Measurements from ENCODE around the gene COPA.

Gene COPA

DNA sequence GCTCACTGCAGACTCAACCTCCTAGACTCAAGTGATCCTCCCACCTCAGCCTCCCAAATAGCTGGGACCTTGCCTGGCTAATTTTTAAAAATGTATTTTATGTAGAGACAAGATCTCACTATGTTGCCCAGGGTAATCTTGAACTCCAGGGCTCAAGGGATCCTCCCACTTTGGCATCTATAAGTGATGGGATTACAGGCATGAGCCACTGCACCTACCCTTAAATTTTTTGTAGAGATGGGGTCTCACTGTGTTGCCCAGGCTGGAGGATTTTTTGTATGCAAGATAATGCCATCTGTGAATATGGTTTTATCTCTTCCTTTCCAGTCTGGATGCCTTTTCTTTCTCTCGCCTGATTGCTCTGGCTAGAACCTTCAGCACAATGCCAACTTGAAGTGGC is 72.0 kb downstream of the COPA start:
- DNase-seq = no peak

GRCh38 chr1:160267284-160267991 is 75.6 kb downstream of the COPA start:
- no peak for DNase-seq

- DNase-seq = no peak
These were observed 78.2 kb downstream of the COPA start for GRCh38 chr1:160264795-160265307.

DNA sequence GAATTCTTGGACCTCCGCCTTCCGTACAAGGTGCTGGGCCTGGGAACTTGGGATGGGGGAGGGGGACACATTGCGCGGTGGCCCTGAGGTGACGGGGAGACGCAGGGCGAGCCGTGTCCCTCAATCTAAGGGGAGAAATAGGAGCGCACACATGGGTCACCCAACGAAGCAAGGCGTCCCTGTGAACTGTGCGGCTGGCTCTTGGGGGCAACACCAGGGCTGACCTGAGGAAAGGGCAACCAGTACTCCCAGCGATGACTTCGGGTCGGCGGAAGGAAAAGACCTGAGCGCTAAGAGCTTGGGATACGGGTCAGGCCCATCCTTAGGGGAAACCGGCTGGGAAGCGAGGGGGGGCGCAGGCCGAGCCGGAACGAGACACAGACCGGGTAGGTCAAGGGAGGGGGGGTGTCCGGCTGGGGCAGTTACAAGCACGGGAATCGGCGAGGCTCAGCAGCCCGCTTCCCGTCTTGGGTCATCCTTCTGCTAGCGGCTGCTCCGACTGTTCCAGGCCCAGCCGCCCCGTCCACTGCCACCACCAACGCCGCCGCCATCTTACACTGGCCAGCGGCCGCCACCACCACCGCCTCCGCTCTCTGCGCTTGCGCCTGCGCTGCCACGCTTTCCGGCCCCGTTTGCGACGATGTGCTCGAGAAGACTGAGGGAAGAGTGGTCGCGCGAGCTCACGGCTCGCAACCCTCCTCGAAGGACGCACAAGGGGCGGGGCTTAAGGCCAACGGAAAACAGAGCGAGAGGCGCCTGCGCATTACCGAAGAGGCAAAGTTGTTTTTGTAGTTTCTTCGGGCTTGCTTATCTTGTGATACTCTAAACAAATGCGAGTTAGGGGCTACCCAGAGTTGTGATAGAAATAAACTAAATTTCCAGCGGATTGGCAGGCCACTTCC is 80.9 kb downstream of the COPA start, which contains the start of gene DCAF8:
Gene DCAF8, minus strand, starts transcription at position 657 of the 902 bp plus-strand sequence. CDS start 18,541 bp downstream, outside the sequence.
- DNase-seq = peak; percentile 47 to 99 (median 95)

- peak in 7 of 56 donors; percentile 11 to 48 (median 39) for DNase-seq
These were observed 81.5 kb downstream of the COPA start for GRCh38 chr1:160261556-160261892.

DNA sequence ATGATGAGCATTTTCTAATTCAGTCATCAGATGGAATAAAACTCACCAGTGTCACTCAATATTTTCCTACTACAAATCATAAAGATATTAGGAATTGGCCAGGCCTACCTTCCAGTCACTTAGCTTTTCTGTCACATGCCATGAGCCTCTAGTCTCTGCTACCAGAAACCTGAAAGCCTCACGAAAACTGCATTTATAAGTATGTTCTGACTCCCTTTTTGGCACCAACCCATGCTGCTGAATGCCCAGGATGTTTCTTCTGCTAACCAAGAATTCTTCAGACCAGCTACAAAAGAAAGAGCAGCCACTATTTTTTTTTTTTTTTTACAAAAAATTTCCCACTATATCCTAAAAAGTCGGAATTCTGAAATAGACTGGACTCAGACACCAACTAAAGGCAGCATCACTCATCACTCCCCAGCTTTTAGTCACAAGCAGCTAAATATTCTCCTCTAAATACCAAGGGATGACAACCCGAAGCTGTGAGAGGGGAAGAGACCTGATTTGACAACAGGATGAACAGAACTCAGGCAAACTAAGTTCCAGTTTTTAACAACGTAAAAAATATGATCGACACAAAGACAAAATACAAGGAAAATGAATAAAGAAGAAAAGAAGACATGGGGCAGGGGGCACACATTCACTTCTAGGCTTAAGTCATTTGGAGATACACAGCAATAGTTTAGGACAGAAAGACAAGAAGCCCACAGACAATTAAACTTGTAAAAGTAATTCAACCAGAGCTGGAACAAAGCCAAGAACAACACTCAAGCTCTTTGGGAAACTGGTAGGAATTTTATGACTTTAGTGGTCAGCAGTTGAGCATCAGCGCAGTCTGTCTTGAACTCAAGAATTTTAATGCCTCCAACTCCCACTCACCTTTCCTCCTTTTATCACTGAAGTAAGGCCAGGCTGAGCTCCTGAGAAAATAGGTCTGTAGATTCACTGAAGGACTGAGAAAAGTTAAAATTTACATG is 82.4 kb downstream of the COPA start:
- DNase-seq = no peak

GRCh38 chr1:160258177-160258798 is 84.8 kb downstream of the COPA start:
- DNase-seq = no peak

DNA sequence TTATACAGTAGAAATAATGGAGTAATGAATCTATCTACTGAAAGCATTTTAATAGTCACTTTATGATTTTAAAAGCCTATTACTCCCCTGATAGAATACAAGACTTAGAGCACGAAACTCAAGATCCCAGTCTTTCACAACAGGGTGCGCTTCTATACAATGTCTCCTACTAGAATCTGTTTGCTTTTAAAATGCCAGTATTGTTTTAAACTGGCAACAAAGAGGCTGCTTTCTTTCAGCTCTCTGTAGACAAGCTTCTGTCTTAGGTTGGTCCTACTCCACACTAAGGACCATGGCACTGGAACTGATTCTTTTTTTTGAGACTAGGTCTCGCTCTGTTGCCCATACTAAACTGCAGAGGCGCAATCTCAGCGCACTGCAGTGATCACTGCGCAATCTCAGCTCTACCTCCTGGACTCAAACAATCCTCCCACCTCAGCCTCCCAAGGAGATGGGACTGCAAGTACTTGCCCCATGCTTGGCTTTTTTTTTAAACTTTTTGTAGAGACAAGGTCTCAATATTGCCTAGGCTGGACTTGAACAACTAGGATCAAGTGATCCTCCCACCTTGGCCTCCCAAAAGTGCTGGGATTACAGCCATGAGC is 85.5 kb downstream of the COPA start:
- DNase-seq = no peak

DNA sequence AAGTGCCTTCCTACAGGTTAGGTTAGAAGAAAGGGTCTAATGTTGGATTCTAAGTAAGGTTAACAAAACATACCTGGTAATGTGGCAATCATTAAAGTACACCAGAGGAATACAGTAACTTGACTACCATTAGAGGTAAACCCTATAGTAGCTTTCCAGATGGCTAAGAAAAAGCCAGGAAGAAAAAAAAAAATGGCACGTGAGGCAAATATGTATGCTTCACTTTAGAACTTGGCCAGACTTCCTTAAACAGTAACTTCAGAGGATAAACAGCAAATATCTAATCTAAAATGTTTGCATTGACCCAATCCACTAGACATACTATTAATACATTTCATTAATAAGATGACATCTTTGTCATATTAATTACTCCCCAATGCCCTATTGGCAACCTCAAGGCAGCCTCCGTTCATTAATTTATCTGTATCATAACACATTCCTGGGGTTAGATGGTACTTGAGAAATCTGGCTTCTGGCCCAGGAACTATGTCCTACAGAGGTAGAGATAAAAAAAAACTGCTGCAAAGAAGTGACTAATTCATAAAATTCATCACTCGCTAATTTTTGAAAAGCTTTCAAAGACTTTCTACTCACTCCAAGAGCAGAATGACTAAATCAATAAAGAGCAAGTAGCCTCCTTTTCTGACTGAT is 86.5 kb downstream of the COPA start:
- DNase-seq = no peak

GRCh38 chr1:160255781-160256300 is 87.2 kb downstream of the COPA start:
- no peak for DNase-seq

GRCh38 chr1:160251687-160252526 is 91.1 kb downstream of the COPA start:
- peak in 53 of 56 donors; percentile 1 to 88 (median 51) for DNase-seq

- no peak for DNase-seq
These were observed 92.0 kb downstream of the COPA start for GRCh38 chr1:160251011-160251410.

GRCh38 chr1:160247053-160247452 is 96.0 kb downstream of the COPA start:
- no peak for DNase-seq

- DNase-seq = no peak
These were observed 97.6 kb downstream of the COPA start for GRCh38 chr1:160245434-160245833.

DNA sequence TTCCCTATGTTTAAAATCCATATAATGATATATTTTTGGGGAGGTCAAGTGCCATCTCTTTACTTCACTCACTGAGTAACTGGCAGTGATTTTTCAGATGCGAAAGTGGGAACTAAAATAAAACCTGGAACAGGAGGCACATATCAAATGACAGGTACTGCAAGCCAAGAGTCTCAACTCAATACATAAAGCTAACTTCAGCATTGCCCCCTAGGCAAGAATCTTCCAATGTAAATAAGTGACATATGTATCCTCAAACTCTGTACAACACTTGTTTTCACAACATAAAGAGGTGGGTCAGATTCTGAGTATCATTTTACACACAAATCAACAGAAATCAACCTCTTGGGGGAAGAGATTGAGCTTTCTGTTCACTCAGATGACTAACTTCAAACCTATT is 98.8 kb downstream of the COPA start:
- no peak for DNase-seq

- DNase-seq = no peak
These were observed 99.3 kb downstream of the COPA start for GRCh38 chr1:160243767-160244166.

DNA sequence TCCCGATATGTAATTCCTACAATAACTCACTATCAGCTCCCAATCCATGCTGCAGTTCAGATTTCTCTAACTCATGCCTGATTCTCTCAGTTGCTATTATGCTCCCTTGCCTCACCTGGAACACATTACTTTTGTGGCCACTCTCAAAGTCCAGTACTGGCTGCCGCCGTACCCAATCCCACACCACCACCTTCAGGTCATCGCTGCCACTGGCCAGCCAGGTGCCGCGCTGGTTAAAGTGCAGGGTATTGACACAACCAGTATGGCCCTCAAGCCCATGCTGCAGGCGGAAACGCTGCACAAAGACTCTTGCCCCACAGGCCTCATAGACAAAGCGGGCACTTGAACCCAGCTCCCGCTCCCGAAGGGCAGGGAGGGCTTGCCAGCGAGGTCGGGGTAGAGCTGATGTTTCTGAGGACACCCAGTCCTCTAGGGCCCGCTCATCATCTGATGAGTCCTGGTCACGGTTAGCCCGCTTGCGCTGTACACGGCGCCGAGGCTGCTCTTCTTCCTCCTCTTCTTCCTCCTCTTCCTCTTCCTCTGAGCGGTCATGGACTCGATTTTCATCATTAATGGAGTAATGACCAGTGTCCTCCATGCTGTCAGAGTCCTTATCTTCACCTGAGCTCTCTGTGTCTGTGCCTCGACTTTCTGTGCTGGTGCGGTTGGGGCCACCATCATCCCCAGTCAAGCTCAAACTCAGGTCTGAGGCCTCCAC is 103.3 kb downstream of the COPA start:
- no peak for DNase-seq

All from nucleus accumbens (tissue), 56 donors.